ENCODE measurements around the gene GALNT5. TPM values are rescaled to one million over a fixed set of nuclear protein-coding genes. Genes with fewer than 3 reads are reported as not detected.

Gene GALNT5
- total and polyA plus RNA-seq, 10 of the 15 experiments (the other 5 are each of a cell fraction or from before 2014, with no cell fraction given) = under 0.01 to 0.25 (median 0.03) TPM; not detected in 4

GRCh38 chr2:157264099-157264498 lies 6.6 kb downstream of the GALNT5 start:
- H3K4me3 ChIP-seq = no peak overlapping the region
- intact Hi-C loops (cut with micrococcal nuclease; ENCODE audit: unreplicated experiment) = no loop called here
- no peaks in the 10 kb centered on the region for H3K79me2 ChIP-seq (ENCODE audit: control insufficient read depth, insufficient read depth, low read length)
- H3K9ac ChIP-seq (ENCODE audit: control insufficient read depth, insufficient read depth, low read length) = no peak overlapping the region
- no peaks in the 10 kb centered on the region for H4K20me1 ChIP-seq (ENCODE audit: control insufficient read depth, insufficient read depth)
- no peak for ATAC-seq
- H3K27me3 ChIP-seq (replicated peaks in 1 of 2; ENCODE audit: control insufficient read depth in 2 of 2, insufficient read depth in 2 of 2, low read length in 1 of 2) = no peaks in the 10 kb centered on the region
- no peak for TF ChIP-seq EZH2 (IDR thresholded peaks at IDR 0.05; ENCODE audit: borderline replicate concordance, control insufficient read depth, low read depth, low read length)
- no peak for TF ChIP-seq ZBED1 (IDR thresholded peaks at IDR 0.05; ENCODE audit: borderline replicate concordance)
- TF ChIP-seq CBX3 (IDR thresholded peaks at IDR 0.05; ENCODE audit: borderline replicate concordance, low read depth) = no peak
- no peak for TF ChIP-seq RELA (IDR thresholded peaks at IDR 0.05; ENCODE audit: borderline replicate concordance, partially characterized antibody)
- TF ChIP-seq TBL1XR1 (IDR thresholded peaks at IDR 0.05; ENCODE audit: low read depth, low read length) = no peak
- no peak for TF ChIP-seq MEF2A (IDR thresholded peaks at IDR 0.05; ENCODE audit: insufficient read depth, low read depth, low read length)
- TF ChIP-seq NR2C2 (IDR thresholded peaks at IDR 0.05; ENCODE audit: borderline replicate concordance, control insufficient read depth, insufficient read length, low read depth) = no peak
- no peak for TF ChIP-seq HSF1 (IDR thresholded peaks at IDR 0.05; ENCODE audit: low read depth, low read length)
- TF ChIP-seq SMAD1 (IDR thresholded peaks at IDR 0.05; ENCODE audit: low read depth, partially characterized antibody) = no peak
- no peak for TF ChIP-seq CREM (IDR thresholded peaks at IDR 0.05; ENCODE audit: low read depth)
- no peak for TF ChIP-seq CHD4 (IDR thresholded peaks at IDR 0.05)
- TF ChIP-seq TARDBP (IDR thresholded peaks at IDR 0.05; ENCODE audit: borderline replicate concordance) = no peak
- no peak for TF ChIP-seq HCFC1 (IDR thresholded peaks at IDR 0.05; ENCODE audit: low read length)
- no peak for TF ChIP-seq SIX5 (IDR thresholded peaks at IDR 0.05; ENCODE audit: low read depth, low read length, severe bottlenecking)
- no peak for TF ChIP-seq BHLHE40 (IDR thresholded peaks at IDR 0.05; ENCODE audit: borderline replicate concordance in 1 of 2, low read depth in 2 of 2, low read length in 1 of 2)
- no peak for TF ChIP-seq SMAD5 (IDR thresholded peaks at IDR 0.05; ENCODE audit: low read depth)
- no peak for TF ChIP-seq FOXM1 (IDR thresholded peaks at IDR 0.05; ENCODE audit: low read depth, low read length)
- no peak for TF ChIP-seq SMARCA5 (IDR thresholded peaks at IDR 0.05)
- TF ChIP-seq MTA2 (IDR thresholded peaks at IDR 0.05; ENCODE audit: low read depth) = no peak
- no peaks in the 10 kb centered on the region for H3K36me3 ChIP-seq (ENCODE audit: control insufficient read depth in 2 of 2, insufficient read depth in 2 of 2, low read length in 1 of 2)
- no TSS peak for BruUV-seq (replicated peaks)
- ChIA-PET RAD21 (ENCODE audit: unreplicated experiment) (interaction anchor here (0.8 to 1.2 kb wide), 2 partner anchors 39 to 224 kb away, joined by 3 read pairs; no protein-coding TSS in a partner anchor), CTCF (interaction anchor here (0.5 to 1.3 kb wide), 3 partner anchors 38 to 517 kb away, joined by 3 read pairs; no protein-coding TSS in a partner anchor), POLR2A (interaction anchor here (1.0 kb wide), 1 partner anchor 11 kb away, joined by 3 read pairs; no protein-coding TSS in a partner anchor), SMC1A (ENCODE audit: uncharacterized antibody, unreplicated experiment) (interaction anchor here (0.6 to 2.2 kb wide), 4 partner anchors 8 to 71 kb away, joined by 3 to 6 read pairs (median 4); no protein-coding TSS in a partner anchor)
- no peak overlapping the region for H3K27ac ChIP-seq (ENCODE audit: control insufficient read depth, insufficient read depth)
- no peaks in the 10 kb centered on the region for H3K4me1 ChIP-seq (ENCODE audit: control insufficient read depth, insufficient read depth, low read length)
- in situ Hi-C loops (cut with MboI) = no loop called here
- H2AFZ ChIP-seq (ENCODE audit: control insufficient read depth, low read depth, low read length) = no peak overlapping the region
- H3K4me2 ChIP-seq (ENCODE audit: control insufficient read depth, insufficient read depth) = no peak overlapping the region
- no peak for DNase-seq (ENCODE audit: low read depth, low spot score)
- no peak for FAIRE-seq
- no peaks in the 10 kb centered on the region for H3K9me3 ChIP-seq (replicated peaks; ENCODE audit: control insufficient read depth, insufficient read depth, low read length)
- 13% methylated on average over 3 of the region's 3 CpGs for WGBS (ENCODE audit: insufficient coverage, insufficient replicate concordance, low lambda C conversion rate, missing lambda C conversion rate)

Data from GM12878 (cell line).